ENCODE measurements around the gene MLYCD. TPM values are rescaled to one million over a fixed set of nuclear protein-coding genes. Genes with fewer than 3 reads are reported as not detected.

Gene MLYCD
- total RNA-seq, 1 donor from 2014 or later = 5.6 TPM

- intact Hi-C loops (cut with micrococcal nuclease) = no loop called here
Observed at GRCh38 chr16:83968306-83968851, 69.5 kb downstream of the MLYCD start.

- intact Hi-C loops (cut with micrococcal nuclease) = no loop called here
Observed at GRCh38 chr16:83968891-83969649, 70.2 kb downstream of the MLYCD start.

- intact Hi-C loops (cut with micrococcal nuclease) = no loop called here
Observed at GRCh38 chr16:83969771-83970429, 71.0 kb downstream of the MLYCD start.

- intact Hi-C loops (cut with micrococcal nuclease) = no loop called here
Observed at GRCh38 chr16:83970430-83970815, 71.5 kb downstream of the MLYCD start.

GRCh38 chr16:83971165-83972130 lies 72.5 kb downstream of the MLYCD start:
- intact Hi-C loops (cut with micrococcal nuclease) = no loop called here

GRCh38 chr16:83972256-83973008 lies 73.5 kb downstream of the MLYCD start:
- intact Hi-C loops (cut with micrococcal nuclease) = no loop called here

- intact Hi-C loops (cut with micrococcal nuclease) = no loop called here
Observed at GRCh38 chr16:83973077-83973476, 74.2 kb downstream of the MLYCD start.

- intact Hi-C loops (cut with micrococcal nuclease) = no loop called here
Observed at GRCh38 chr16:83973581-83974385, 74.9 kb downstream of the MLYCD start.

GRCh38 chr16:83974475-83974874 lies 75.6 kb downstream of the MLYCD start:
- intact Hi-C loops (cut with micrococcal nuclease) = no loop called here

GRCh38 chr16:83975590-83976260 lies 76.8 kb downstream of the MLYCD start:
- intact Hi-C loops (cut with micrococcal nuclease) = no loop called here

Other genes with a start within 250 kb of the MLYCD start
- gene HSBP1, start 91.1 kb upstream of the MLYCD start, total RNA-seq = 70.4 and 82.9 TPM in 2 replicates
- gene OSGIN1, start 54.1 kb downstream of the MLYCD start, total RNA-seq = 0.24 and 0.51 TPM in 2 replicates
- not detected in 2 replicates for gene NECAB2, start 69.1 kb downstream of the MLYCD start, total RNA-seq
- not detected in 2 replicates for gene SLC38A8, start 143.7 kb downstream of the MLYCD start, total RNA-seq
- 58.2 and 65.7 TPM in 2 replicates for gene MBTPS1, start 217.8 kb downstream of the MLYCD start, total RNA-seq
- 9.8 and 12.2 TPM in 2 replicates for gene HSDL1, start 246.1 kb downstream of the MLYCD start, total RNA-seq
- not detected in 2 replicates for gene DNAAF1, start 246.2 kb downstream of the MLYCD start, total RNA-seq